ENCODE results near the gene IL24. TPM values are rescaled to one million over a fixed set of nuclear protein-coding genes. Genes with fewer than 3 reads are reported as not detected.

Gene IL24
- polyA plus RNA-seq, 1 experiment, result 0.25 TPM

DNA sequence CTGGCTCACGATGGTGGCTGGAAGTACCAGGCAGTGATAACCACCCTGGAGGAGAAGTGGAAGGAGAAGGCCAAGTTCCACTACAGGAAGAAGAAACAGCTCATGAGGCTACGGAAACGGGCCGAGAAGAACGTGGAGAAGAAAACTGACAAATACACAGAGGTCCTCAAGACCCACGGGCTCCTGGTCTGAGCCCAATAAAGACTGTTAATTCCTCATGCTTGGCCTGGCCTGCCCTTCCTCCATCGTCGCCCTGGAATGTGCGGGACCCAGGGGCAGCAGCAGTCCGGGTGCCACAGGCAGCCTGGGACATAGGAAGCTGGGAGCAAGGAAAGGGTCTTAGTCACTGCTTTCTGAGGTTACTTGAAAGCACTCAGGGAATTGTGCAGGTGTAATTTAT, 10.8 kb downstream of the IL24 start:
- H3K36me3 ChIP-seq (ENCODE audit: control insufficient read depth, insufficient read depth, low read length), result no peaks in the 10 kb centered on the region
- POLR2A ChIA-PET, result interaction anchor here (0.7 kb wide), 1 partner anchor 53 kb away, joined by 3 read pairs; no protein-coding TSS in a partner anchor
- CTCF ChIA-PET, result interaction anchor here (0.6 to 6.1 kb wide), 11 partner anchors 8 to 181 kb away, joined by 3 to 64 read pairs (median 7); partner anchors contain the start of genes IL20 and IL24
- no peak for DNase-seq (ENCODE audit: low read depth)
- TF ChIP-seq, protein P1, sequence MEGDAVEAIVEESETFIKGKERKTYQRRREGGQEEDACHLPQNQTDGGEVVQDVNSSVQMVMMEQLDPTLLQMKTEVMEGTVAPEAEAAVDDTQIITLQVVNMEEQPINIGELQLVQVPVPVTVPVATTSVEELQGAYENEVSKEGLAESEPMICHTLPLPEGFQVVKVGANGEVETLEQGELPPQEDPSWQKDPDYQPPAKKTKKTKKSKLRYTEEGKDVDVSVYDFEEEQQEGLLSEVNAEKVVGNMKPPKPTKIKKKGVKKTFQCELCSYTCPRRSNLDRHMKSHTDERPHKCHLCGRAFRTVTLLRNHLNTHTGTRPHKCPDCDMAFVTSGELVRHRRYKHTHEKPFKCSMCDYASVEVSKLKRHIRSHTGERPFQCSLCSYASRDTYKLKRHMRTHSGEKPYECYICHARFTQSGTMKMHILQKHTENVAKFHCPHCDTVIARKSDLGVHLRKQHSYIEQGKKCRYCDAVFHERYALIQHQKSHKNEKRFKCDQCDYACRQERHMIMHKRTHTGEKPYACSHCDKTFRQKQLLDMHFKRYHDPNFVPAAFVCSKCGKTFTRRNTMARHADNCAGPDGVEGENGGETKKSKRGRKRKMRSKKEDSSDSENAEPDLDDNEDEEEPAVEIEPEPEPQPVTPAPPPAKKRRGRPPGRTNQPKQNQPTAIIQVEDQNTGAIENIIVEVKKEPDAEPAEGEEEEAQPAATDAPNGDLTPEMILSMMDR (IDR thresholded peaks at IDR 0.05; ENCODE audit: insufficient read depth, low read depth, low read length), result no peak
- no peaks in the 10 kb centered on the region for H3K27me3 ChIP-seq (ENCODE audit: control insufficient read depth, insufficient read depth, low read length)
- no peak overlapping the region for H3K4me3 ChIP-seq (ENCODE audit: low read depth, low read length)

DNA sequence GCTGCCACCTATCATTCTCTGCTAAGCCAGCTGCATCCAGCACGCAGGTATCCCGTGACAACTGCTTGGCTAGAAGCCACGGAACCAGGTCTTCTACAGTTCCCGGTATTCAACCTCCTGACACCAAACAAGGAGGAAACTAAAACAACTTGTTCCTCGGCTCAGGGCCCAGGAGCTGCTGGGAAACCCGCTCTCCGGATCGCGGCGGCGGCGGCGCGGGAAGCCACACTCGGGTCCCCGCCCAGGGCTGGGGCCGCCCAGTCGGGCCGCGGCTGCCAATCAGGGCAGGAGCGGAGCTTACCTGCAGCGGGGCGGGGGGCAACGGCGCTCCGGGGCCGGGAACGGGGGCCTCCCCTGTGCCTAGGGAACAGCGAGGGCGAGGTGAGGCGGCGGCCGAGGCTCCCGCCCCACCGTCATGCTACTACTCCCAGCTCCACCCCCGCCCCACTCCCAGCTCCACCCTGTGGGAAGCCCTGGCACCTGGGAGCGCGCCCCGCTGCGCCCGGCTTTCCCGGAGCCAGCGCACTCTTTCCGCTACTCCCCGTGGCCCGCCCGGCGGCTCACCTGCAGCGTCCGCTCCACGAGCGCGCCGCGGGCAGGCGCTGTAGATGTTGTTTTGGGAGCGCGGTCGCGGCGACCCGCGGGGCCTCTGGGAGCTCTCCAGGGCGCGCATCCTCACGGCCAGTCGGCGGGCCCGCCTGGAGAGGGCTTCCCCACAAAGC, 12.1 kb downstream of the IL24 start:
- H3K36me3 ChIP-seq (ENCODE audit: control insufficient read depth, insufficient read depth, low read length), result no peaks in the 10 kb centered on the region
- TF ChIP-seq, protein P1 (IDR thresholded peaks at IDR 0.05; ENCODE audit: insufficient read depth, low read depth, low read length), result no peak
- peak overlapping the region; percentile 56 for H3K4me3 ChIP-seq (ENCODE audit: low read depth, low read length)
- peaks cover 4% of the 10 kb centered on the region for H3K27me3 ChIP-seq (ENCODE audit: control insufficient read depth, insufficient read depth, low read length)
- POLR2A ChIA-PET, result no interaction called here
- CTCF ChIA-PET, result interaction anchor here (0.8 to 6.1 kb wide), 29 partner anchors 9 to 297 kb away, joined by 3 to 64 read pairs (median 4); partner anchors contain the start of genes EIF2D, IL20 and IL24
- DNase-seq (ENCODE audit: low read depth), result no peak

DNA sequence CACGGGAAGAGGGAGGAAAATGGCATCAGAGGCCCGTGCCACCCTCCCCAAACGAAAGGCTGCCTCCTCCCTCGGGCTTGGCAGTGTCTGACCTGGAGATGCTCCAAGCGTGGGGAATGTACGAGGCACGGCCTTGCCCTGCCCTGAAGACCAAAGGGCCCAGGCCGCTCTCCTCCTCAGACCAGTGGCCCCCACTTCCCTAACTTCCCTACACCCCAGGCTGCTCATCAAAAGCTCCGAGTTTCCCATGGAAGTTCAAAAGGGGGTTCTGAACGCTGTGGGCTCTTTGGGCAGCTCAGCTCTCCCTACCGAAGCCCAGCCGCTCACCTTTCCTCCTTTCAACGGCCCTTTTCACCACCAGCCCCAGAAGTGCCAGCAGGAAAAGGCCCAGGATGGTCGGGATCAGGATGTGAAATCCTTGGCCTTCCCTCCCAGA, 12.7 kb downstream of the IL24 start:
- DNase-seq (ENCODE audit: low read depth), result no peak
- H3K36me3 ChIP-seq (ENCODE audit: control insufficient read depth, insufficient read depth, low read length), result no peaks in the 10 kb centered on the region
- peaks cover 4% of the 10 kb centered on the region for H3K27me3 ChIP-seq (ENCODE audit: control insufficient read depth, insufficient read depth, low read length)
- TF ChIP-seq, protein P1 (IDR thresholded peaks at IDR 0.05; ENCODE audit: insufficient read depth, low read depth, low read length), result no peak
- H3K4me3 ChIP-seq (ENCODE audit: low read depth, low read length), result peak overlapping the region; percentile 56
- CTCF ChIA-PET, result interaction anchor here (0.9 to 6.1 kb wide), 24 partner anchors 10 to 297 kb away, joined by 3 to 64 read pairs (median 4); partner anchors contain the start of genes EIF2D, IL20 and IL24
- POLR2A ChIA-PET, result no interaction called here

DNA sequence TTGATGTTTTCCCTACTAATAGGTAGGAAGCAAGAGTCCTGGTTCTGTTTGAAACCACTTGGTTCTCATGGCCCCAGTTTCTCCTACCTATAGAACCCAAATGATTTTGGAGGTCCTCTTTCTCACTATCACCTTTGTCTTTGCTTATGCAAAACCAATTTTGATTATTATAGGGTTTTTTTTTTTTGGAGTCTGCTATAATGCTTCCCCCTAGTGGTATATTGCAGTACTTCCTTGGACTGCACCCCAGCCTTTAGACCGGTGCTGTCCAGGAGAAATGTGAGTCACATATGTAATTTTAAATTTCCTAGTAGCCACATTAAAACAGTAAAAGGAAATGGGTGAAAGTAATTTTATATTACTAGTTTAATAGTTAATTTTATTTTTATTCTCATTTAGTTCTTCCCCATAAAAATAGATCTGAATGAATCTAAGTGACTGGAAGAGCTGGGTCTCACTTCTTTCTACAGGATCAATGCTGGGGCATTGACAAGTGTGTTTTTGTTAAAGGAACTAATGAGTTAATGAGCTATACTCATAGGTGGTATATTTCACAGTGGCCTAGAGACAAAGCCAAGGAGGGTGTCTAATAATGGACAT, 13.9 kb downstream of the IL24 start:
- POLR2A ChIA-PET, result no interaction called here

More for the DNA sequence above, 13.9 kb downstream of the IL24 start:
- CTCF ChIA-PET, result interaction anchor here (0.7 to 8.7 kb wide), 41 partner anchors 11 to 416 kb away, joined by 3 to 127 read pairs (median 7); partner anchors contain the start of genes DYRK3, FCMR, IL20 and IL24
- Histone ChIP-seq H3K4me3 (ENCODE audit: low read depth, low read length) (no peak overlapping the region), H3K36me3 (ENCODE audit: control insufficient read depth, insufficient read depth, low read length) (no peaks in the 10 kb centered on the region), H3K27me3 (ENCODE audit: control insufficient read depth, insufficient read depth, low read length) (peaks cover 4% of the 10 kb centered on the region)
- TF ChIP-seq, protein P1 (IDR thresholded peaks at IDR 0.05; ENCODE audit: insufficient read depth, low read depth, low read length), result peak; percentile 75
- DNase-seq (ENCODE audit: low read depth), result no peak

Data from BJ (cell line).